Left lung (tissue), 10 donors: Measurements from ENCODE around the gene PDCL2. TPM values are rescaled to one million over a fixed set of nuclear protein-coding genes. Genes with fewer than 3 reads are reported as not detected.

Experiments used
- ATAC-seq: fragments of 200-7000 bp; cut with Tn5 transposase; one replicate; pipeline ENCODE4 v1.9.1; 2020; ENCODE audit warnings: moderate library complexity
- DNase-seq, 4 donors: peaks; one replicate each; pipeline ENCODE4 v3.0.0-alpha.2; 2013 to 2020
- H3K27ac ChIP-seq, 2 donors: fragments of 200-600 bp; sonication (generic) in 1 of 2; one replicate each; pipeline versions ENCODE4 v1.5.0 to v1.8.0; 2020 to 2021
- H3K27me3 ChIP-seq, 2 donors: fragments of 200-600 bp; sonication (generic) in 1 of 2; one replicate each; pipeline versions ENCODE4 v1.5.0 to v1.8.0; 2020 to 2021
- H3K36me3 ChIP-seq, 2 donors: fragments of 200-600 bp; sonication (generic) in 1 of 2; one replicate each; pipeline versions ENCODE4 v1.5.0 to v1.8.0; 2020 to 2021
- H3K4me1 ChIP-seq, 2 donors: fragments of 200-600 bp; one replicate each; pipeline ENCODE4 v1.8.0; 2021
- H3K4me3 ChIP-seq, 2 donors: fragments of 200-600 bp; sonication (generic) in 1 of 2; one replicate each; pipeline versions ENCODE4 v1.5.0 to v1.8.0; 2020 to 2021; ENCODE audit warnings: mild to moderate bottlenecking in 1 of 2
- H3K9me3 ChIP-seq, 2 donors: fragments of 200-600 bp; sonication (generic) in 1 of 2; one replicate each; pipeline versions ENCODE4 v1.5.0 to v1.8.0; 2020 to 2021
- CTCF ChIP-seq, 2 donors: fragments of 200-600 bp; sonication (generic) in 1 of 2; IDR thresholded peaks; one replicate each; pipeline versions ENCODE4 v1.5.0 to v1.8.0; 2021; ENCODE audit warnings: antibody characterized with exemption in 2 of 2
- intact Hi-C, 2 donors: fragments of 100-400 bp; cut with DNase I; formaldehyde crosslinking; loops; one replicate each; pipeline versions ENCODE4 v1.11.2 to v1.14.2; 2022
- polyA plus RNA-seq, 6 donors: library from polyadenylated mRNA; unstranded; fragments of 120-200 nt; gene quantifications; one replicate each; pipeline ENCODE4 v1.2.1, GENCODE V29; 2013; ENCODE audit not compliant: insufficient read length in 6 of 6
- total RNA-seq, 2 donors: library from RNA; stranded (reverse); fragmentation: NEBNext Ultra II Directional; extraction: Animal tissue kit (Norgen Biotek cat#: 25700); gene quantifications; one replicate each; pipeline ENCODE4 v1.2.1, GENCODE V29; 2021
- donor health status: DM: no; HTN: yes; CAD: no.
- donor health status: DM: no; HTN: no; CAD: no.

Gene PDCL2
- total and polyA plus RNA-seq, 8 donors: 0.53 TPM; not detected in 7

GRCh38 chr4:55574252-55574651, 17.8 kb downstream of the PDCL2 start:
- Histone ChIP-seq H3K4me1 (no peaks in the 10 kb centered on the region), H3K27me3 (no peaks in the 10 kb centered on the region), H3K27ac (no peak overlapping the region), H3K36me3 (no peaks in the 10 kb centered on the region), H3K9me3 (peaks cover 0 to 33% of the 10 kb centered on the region in 2 donors), H3K4me3 (no peak overlapping the region)
- no peak for TF ChIP-seq CTCF (IDR thresholded peaks at IDR 0.05)
- ATAC-seq (no peak), DNase-seq (no peak)
- intact Hi-C loops: no loop called here

- Histone ChIP-seq H3K4me3 (no peak overlapping the region), H3K9me3 (peaks cover 0 to 20% of the 10 kb centered on the region in 2 donors), H3K27ac (no peak overlapping the region), H3K36me3 (no peaks in the 10 kb centered on the region), H3K27me3 (no peaks in the 10 kb centered on the region), H3K4me1 (no peaks in the 10 kb centered on the region)
- TF ChIP-seq CTCF (IDR thresholded peaks at IDR 0.05): no peak
- DNase-seq (no peak), ATAC-seq (no peak)
- intact Hi-C loops: no loop called here
Observed at GRCh38 chr4:55571806-55572205, 20.2 kb downstream of the PDCL2 start.

GRCh38 chr4:55568905-55569504, 23.0 kb downstream of the PDCL2 start:
- Histone ChIP-seq H3K27ac (no peak overlapping the region), H3K27me3 (no peaks in the 10 kb centered on the region), H3K36me3 (no peaks in the 10 kb centered on the region), H3K4me1 (no peaks in the 10 kb centered on the region), H3K9me3 (no peaks in the 10 kb centered on the region), H3K4me3 (no peak overlapping the region)
- ATAC-seq (no peak), DNase-seq (no peak)
- TF ChIP-seq CTCF (IDR thresholded peaks at IDR 0.05): no peak
- intact Hi-C loops: no loop called here

GRCh38 chr4:55561889-55562288, 30.2 kb downstream of the PDCL2 start:
- Histone ChIP-seq H3K4me3 (no peak overlapping the region), H3K9me3 (no peaks in the 10 kb centered on the region), H3K27me3 (no peaks in the 10 kb centered on the region), H3K4me1 (no peaks in the 10 kb centered on the region), H3K27ac (no peak overlapping the region), H3K36me3 (no peaks in the 10 kb centered on the region)
- intact Hi-C loops: no loop called here
- ATAC-seq: no peak
- DNase-seq: no peak
- no peak for TF ChIP-seq CTCF (IDR thresholded peaks at IDR 0.05)

- no peak overlapping the region for H3K27ac ChIP-seq
- no peaks in the 10 kb centered on the region for H3K9me3 ChIP-seq
- no peak for TF ChIP-seq CTCF (IDR thresholded peaks at IDR 0.05)
- DNase-seq: no peak
- ATAC-seq: no peak
- no peak overlapping the region for H3K4me3 ChIP-seq
- no peaks in the 10 kb centered on the region for H3K36me3 ChIP-seq
- intact Hi-C loops: no loop called here
- no peaks in the 10 kb centered on the region for H3K4me1 ChIP-seq
- H3K27me3 ChIP-seq: no peaks in the 10 kb centered on the region
Observed at GRCh38 chr4:55560096-55560495, 31.9 kb downstream of the PDCL2 start.
